HUES64 (cell line): Measurements from ENCODE around the gene KHK.

Experiments
- H3K27ac ChIP-seq: 2 replicates; pipeline ENCODE4 v1.7.0; 2013; ENCODE audit warnings: low read depth, low read length, inconsistent platforms
- H3K27me3 ChIP-seq: 2 replicates; pipeline ENCODE4 v1.6.1; 2013; ENCODE audit warnings: mild to moderate bottlenecking, low read length; ENCODE audit not compliant: insufficient read depth
- H3K36me3 ChIP-seq: 2 replicates; pipeline ENCODE4 v1.6.1; 2013; ENCODE audit warnings: mild to moderate bottlenecking, low read length; ENCODE audit not compliant: insufficient read depth
- H3K4me1 ChIP-seq: 2 replicates; pipeline ENCODE4 v1.6.1; 2013; ENCODE audit warnings: mild to moderate bottlenecking, low read length, moderate library complexity; ENCODE audit not compliant: insufficient read depth
- H3K4me3 ChIP-seq: 2 replicates; pipeline ENCODE4 v1.5.1; 2013; ENCODE audit warnings: mild to moderate bottlenecking, low read length, moderate library complexity
- H3K9ac ChIP-seq: 2 replicates; pipeline ENCODE4 v1.6.1; 2013; ENCODE audit warnings: mild to moderate bottlenecking, low read depth, low read length
- H3K9me3 ChIP-seq: 2 replicates; pipeline ENCODE4 v1.6.1; 2013; ENCODE audit warnings: low read depth, low read length; ENCODE audit not compliant: insufficient read depth
- WGBS: fragments of 150-250, 120-280 bp; methylation state at CpG from one replicate; pipeline ENCODE4 v1.1.7; 2013; ENCODE audit warnings: missing lambda C conversion rate; 5-methylcytosine and 5-hydroxymethylcytosine counted together

Gene KHK

DNA sequence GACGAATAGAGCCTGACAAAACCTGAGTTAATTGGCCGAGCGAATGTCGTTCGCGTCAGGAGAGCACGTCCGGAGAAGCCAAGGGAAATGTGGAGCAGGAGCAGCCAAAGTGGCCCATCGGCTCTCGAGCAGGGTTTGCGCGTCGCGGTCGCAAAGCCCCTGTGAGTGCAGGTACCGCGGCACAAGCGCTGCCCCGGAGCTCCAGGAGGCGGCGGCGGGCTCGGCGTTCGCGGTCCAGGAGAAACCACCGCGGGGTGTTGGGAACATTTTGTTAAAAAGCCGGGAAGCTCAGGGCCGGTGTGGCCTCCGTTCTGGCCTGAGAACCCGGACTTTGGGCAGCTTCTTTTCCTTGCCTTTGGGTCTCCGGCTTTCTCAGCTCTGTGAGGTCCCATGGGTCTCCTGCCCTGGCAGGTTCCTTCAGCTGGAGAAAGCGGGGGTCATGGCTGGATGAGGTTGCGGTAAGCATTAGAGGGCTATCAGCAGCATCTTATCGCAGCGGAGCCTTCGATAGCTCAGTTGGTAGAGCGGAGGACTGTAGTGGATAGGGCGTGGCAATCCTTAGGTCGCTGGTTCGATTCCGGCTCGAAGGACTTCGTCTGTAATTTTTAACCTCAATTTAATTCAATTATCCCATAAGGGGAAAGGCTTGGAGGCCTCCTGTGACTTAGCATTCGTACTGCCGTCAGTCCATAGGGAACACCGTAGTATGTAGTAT is 36.1 kb upstream of the KHK start:
- H3K9ac ChIP-seq = peak overlapping the region; percentile 63
- H3K4me1 ChIP-seq = no peaks in the 10 kb centered on the region
- under 1% methylated on average over 48 of the region's 48 CpGs for WGBS
- H3K27me3 ChIP-seq = no peaks in the 10 kb centered on the region
- H3K9me3 ChIP-seq = no peaks in the 10 kb centered on the region
- H3K36me3 ChIP-seq = peaks cover 21% of the 10 kb centered on the region
- H3K27ac ChIP-seq = peak overlapping the region; percentile 44; the same call in 1 of the 2 replicates
- peak overlapping the region; percentile 66 for H3K4me3 ChIP-seq

GRCh38 chr2:27050996-27051901 is 35.3 kb upstream of the KHK start, which contains the start of gene AGBL5:
AGBL5 (plus strand) TSS chr2:27051668; CDS start chr2:27052959, 1,291 bp downstream.
- H3K9ac ChIP-seq = peak within 1 kb of the TSS; percentile 84
- peaks cover 29% of the 10 kb centered on the region for H3K36me3 ChIP-seq
- H3K4me1 ChIP-seq = no peaks in the 10 kb centered on the region
- H3K9me3 ChIP-seq = no peaks in the 10 kb centered on the region
- peak within 1 kb of the TSS; percentile 66 for H3K4me3 ChIP-seq
- WGBS = under 1% methylated on average over 67 of the region's 67 CpGs
- peak within 1 kb of the TSS; percentile 67 for H3K27ac ChIP-seq
- no peaks in the 10 kb centered on the region for H3K27me3 ChIP-seq

DNA sequence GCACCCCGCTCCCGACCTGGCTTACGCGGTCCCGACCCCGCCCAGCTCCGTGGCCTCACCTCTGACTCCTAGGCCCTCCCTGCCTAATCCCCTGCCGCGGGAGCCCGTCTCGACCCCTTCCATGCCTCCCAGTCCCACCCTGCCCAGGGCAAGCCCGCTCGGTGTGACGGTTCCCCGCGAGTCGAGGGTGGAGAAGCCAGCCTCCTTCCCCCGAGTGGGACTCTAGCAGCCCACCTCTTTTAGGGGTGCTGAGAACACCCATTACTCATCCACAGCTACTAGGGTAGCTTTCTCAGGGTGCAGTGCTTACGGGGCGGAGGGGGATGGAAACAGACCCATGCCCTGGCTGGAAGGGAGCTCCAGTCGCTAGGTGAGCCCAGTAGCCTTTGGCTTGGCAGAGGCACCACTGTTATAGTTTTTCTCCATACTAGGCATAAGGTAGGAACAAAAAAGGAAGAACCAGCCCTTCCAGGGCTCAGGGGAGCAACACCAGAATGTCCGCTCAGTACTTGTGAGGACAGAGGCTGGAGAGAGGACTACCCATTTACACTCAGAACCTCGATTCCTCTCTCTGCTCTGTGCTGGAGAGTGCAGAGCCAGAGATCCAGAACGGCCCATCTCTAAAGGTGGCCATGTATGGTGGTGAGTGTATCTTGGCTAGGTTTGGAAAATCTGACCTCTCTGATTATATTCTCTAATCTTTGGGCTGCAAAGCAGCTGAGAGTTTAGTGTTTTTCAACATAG is 34.5 kb upstream of the KHK start:
- H3K27ac ChIP-seq = no peak overlapping the region
- H3K36me3 ChIP-seq = peaks cover 37% of the 10 kb centered on the region
- H3K4me3 ChIP-seq = peak overlapping the region; percentile 66
- H3K9ac ChIP-seq = peak overlapping the region; percentile 84
- no peaks in the 10 kb centered on the region for H3K9me3 ChIP-seq
- WGBS = 2% methylated on average over 21 of the region's 24 CpGs
- no peaks in the 10 kb centered on the region for H3K4me1 ChIP-seq
- no peaks in the 10 kb centered on the region for H3K27me3 ChIP-seq

GRCh38 chr2:27053321-27053720 is 33.3 kb upstream of the KHK start:
- no peak overlapping the region for H3K4me3 ChIP-seq
- no peaks in the 10 kb centered on the region for H3K4me1 ChIP-seq
- no peak overlapping the region for H3K9ac ChIP-seq
- H3K27ac ChIP-seq = no peak overlapping the region
- no peaks in the 10 kb centered on the region for H3K9me3 ChIP-seq
- peaks cover 42% of the 10 kb centered on the region for H3K36me3 ChIP-seq
- H3K27me3 ChIP-seq = no peaks in the 10 kb centered on the region
- WGBS = 86% methylated on average over 11 of the region's 11 CpGs

GRCh38 chr2:27053776-27054175 is 32.8 kb upstream of the KHK start:
- Histone ChIP-seq H3K36me3 (peaks cover 46% of the 10 kb centered on the region), H3K4me1 (no peaks in the 10 kb centered on the region), H3K27ac (no peak overlapping the region), H3K9ac (no peak overlapping the region), H3K27me3 (no peaks in the 10 kb centered on the region), H3K9me3 (no peaks in the 10 kb centered on the region), H3K4me3 (no peak overlapping the region)
- 81% methylated on average over 8 of the region's 8 CpGs for WGBS

GRCh38 chr2:27054721-27055120 is 31.9 kb upstream of the KHK start:
- no peak overlapping the region for H3K27ac ChIP-seq

DNA sequence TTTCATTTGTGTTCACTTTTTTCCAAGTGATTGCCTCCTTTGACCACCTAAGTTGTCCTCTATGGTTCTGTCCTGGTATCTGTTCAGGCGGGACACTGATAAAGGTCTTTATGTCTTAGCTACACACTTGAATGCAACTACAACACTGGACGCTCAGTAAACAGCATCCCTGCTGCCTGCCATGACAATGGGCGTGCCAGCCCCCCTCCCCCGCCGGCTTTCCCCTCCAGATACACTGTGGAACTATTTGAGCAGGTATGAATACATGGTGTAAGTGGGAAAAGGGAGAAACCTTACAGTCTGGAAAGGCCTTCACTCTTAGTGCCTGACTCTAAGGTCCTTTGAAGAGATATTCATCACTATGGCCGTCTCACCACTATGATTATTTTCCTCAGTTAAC is 29.4 kb upstream of the KHK start:
- Histone ChIP-seq H3K9ac (no peak overlapping the region), H3K36me3 (peaks cover 65% of the 10 kb centered on the region), H3K4me1 (no peaks in the 10 kb centered on the region), H3K9me3 (no peaks in the 10 kb centered on the region), H3K27ac (no peak overlapping the region), H3K4me3 (no peak overlapping the region), H3K27me3 (no peaks in the 10 kb centered on the region)
- WGBS = 94% methylated on average over 3 of the region's 6 CpGs

More at GRCh38 chr2:27054721-27055120, 31.9 kb upstream of the KHK start:
- Histone ChIP-seq H3K9ac (no peak overlapping the region), H3K27me3 (no peaks in the 10 kb centered on the region), H3K9me3 (no peaks in the 10 kb centered on the region), H3K36me3 (peaks cover 55% of the 10 kb centered on the region), H3K4me3 (no peak overlapping the region), H3K4me1 (no peaks in the 10 kb centered on the region)
- WGBS = 96% methylated on average over 11 of the region's 11 CpGs

- H3K27me3 ChIP-seq = no peaks in the 10 kb centered on the region
- no peak overlapping the region for H3K9ac ChIP-seq
- no peaks in the 10 kb centered on the region for H3K9me3 ChIP-seq
- no peak overlapping the region for H3K4me3 ChIP-seq
- H3K4me1 ChIP-seq = no peaks in the 10 kb centered on the region
- no peak overlapping the region for H3K27ac ChIP-seq
- H3K36me3 ChIP-seq = peaks cover 74% of the 10 kb centered on the region
- 92% methylated on average over 10 of the region's 10 CpGs for WGBS
These were observed 28.4 kb upstream of the KHK start for GRCh38 chr2:27058210-27058609.

DNA sequence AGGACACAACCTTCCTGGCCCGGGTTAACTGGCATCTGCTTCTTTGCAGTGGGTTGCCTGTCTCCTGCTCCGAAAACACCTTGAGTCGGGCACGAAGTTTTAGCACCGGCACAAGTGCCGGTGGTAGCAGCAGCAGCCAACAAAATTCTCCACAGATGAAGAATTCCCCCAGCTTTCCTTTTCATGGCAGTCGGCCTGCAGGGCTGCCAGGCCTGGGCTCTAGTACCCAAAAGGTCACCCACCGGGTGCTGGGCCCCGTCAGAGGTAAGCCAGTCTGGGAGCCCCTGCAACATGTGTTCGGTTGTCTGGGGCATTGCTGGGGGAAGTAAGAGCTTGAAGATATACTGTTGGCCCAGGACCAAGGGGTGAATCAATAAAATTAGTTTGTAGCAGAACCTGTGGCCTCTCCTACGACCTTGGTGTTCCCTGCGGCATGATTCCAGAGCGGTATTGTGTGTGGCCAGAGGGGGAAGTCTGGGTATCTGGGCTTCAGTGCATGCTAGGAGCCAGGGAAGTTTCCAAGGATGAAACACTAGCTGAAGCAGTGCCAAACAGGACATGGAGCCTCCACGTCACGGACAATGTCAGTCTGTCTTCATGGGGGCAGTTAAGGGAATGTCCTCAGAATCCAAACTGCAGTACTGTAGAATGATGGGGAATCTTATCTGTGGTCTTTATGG is 27.3 kb upstream of the KHK start:
- H3K4me3 ChIP-seq = no peak overlapping the region
- peaks cover 67% of the 10 kb centered on the region for H3K36me3 ChIP-seq
- H3K9ac ChIP-seq = no peak overlapping the region
- no peaks in the 10 kb centered on the region for H3K4me1 ChIP-seq
- H3K27ac ChIP-seq = no peak overlapping the region
- H3K27me3 ChIP-seq = no peaks in the 10 kb centered on the region
- no peaks in the 10 kb centered on the region for H3K9me3 ChIP-seq
- 94% methylated on average over 15 of the region's 15 CpGs for WGBS

GRCh38 chr2:27060323-27060722 is 26.2 kb upstream of the KHK start:
- no peak overlapping the region for H3K27ac ChIP-seq
- 98% methylated on average over 3 of the region's 3 CpGs for WGBS
- H3K36me3 ChIP-seq = peaks cover 62% of the 10 kb centered on the region
- no peaks in the 10 kb centered on the region for H3K4me1 ChIP-seq
- no peak overlapping the region for H3K4me3 ChIP-seq
- no peak overlapping the region for H3K9ac ChIP-seq
- no peaks in the 10 kb centered on the region for H3K27me3 ChIP-seq
- H3K9me3 ChIP-seq = no peaks in the 10 kb centered on the region
